HepG2 (cell line): ENCODE results near the gene SNX24. TPM values are rescaled to one million over a fixed set of nuclear protein-coding genes. Genes with fewer than 3 reads are reported as not detected.

Experiments
- HMG20A ChIP-seq: IDR thresholded peaks from 2 replicates; pipeline ENCODE4 v1.6.1; 2016; ENCODE audit warnings: borderline replicate concordance
- NR2F2 ChIP-seq: IDR thresholded peaks from 2 replicates; pipeline ENCODE4 v1.6.1; 2012; ENCODE audit warnings: low read depth, inconsistent platforms, borderline replicate concordance
- ZNF577 ChIP-seq: sonication (generic); formaldehyde crosslinking; IDR thresholded peaks from 2 replicates; pipeline ENCODE4 v1.4.0; 2020; ENCODE audit warnings: mild to moderate bottlenecking, low read depth, missing genetic modification reagents, borderline replicate concordance
- polyA plus RNA-seq, 8 experiments: library from polyadenylated mRNA; depleted of rRNA in 3 of 8; stranded (reverse) in 7 of 8; unstranded in 1 of 8; fragments of >200 nt; fragmentation: Illumina TruSeq in 4 of 8; extraction: Trizol in 4 of 8; gene quantifications; 2 replicates each; pipeline versions ENCODE4 v1.2.1 to v1.2.3, GENCODE V29; 2011 to 2016; ENCODE audit warnings: low read depth in 4 of 8, missing spikeins in 1 of 8, mixed read lengths in 1 of 8; ENCODE audit not compliant: insufficient read depth in 1 of 8
- total RNA-seq, 5 experiments: library from RNA; depleted of rRNA; stranded (reverse); fragments of >200 nt; fragmentation: Illumina TruSeq; extraction: Trizol; gene quantifications; 2 replicates each; pipeline ENCODE4 v1.2.3, GENCODE V29; 2016; ENCODE audit warnings: low read depth in 1 of 5
- TF ChIP-seq, protein P1 (sequence below): sonication (generic); formaldehyde crosslinking; IDR thresholded peaks from 2 replicates; pipeline ENCODE4 v1.9.0; 2021; ENCODE audit warnings: mild to moderate bottlenecking, missing genetic modification reagents
- TF ChIP-seq, protein P2 (sequence below): sonication (generic); formaldehyde crosslinking; IDR thresholded peaks from 2 replicates; pipeline ENCODE4 v1.5.1; 2020; ENCODE audit warnings: missing genetic modification reagents, mild to moderate bottlenecking, borderline replicate concordance

The SNX24 gene
- total and polyA plus RNA-seq, 2 of the 13 experiments (the other 11 are each of a cell fraction or from before 2014, with no cell fraction given) = 7.2 to 23.7 TPM

DNA sequence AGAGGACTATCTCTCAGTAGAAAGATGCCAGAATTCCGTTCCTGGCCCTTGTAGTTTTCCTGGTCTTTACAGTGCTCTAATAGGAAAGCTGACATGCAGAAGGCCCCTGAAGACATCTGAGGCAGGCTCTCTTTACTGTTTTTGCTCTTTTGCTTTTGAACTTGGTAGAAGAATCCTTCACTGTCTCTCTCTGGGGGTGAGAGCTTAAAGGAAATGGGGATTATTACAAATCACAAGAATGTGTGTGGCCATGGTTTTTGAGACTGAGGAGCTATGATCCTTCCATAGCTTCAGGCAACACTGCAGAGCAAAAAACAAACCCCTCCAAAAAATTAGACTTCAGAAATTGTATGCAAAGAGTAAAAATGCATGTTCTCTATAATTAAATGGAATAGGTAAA lies 102.0 kb downstream of the SNX24 start (continued):
- TF ChIP-seq, protein P1, sequence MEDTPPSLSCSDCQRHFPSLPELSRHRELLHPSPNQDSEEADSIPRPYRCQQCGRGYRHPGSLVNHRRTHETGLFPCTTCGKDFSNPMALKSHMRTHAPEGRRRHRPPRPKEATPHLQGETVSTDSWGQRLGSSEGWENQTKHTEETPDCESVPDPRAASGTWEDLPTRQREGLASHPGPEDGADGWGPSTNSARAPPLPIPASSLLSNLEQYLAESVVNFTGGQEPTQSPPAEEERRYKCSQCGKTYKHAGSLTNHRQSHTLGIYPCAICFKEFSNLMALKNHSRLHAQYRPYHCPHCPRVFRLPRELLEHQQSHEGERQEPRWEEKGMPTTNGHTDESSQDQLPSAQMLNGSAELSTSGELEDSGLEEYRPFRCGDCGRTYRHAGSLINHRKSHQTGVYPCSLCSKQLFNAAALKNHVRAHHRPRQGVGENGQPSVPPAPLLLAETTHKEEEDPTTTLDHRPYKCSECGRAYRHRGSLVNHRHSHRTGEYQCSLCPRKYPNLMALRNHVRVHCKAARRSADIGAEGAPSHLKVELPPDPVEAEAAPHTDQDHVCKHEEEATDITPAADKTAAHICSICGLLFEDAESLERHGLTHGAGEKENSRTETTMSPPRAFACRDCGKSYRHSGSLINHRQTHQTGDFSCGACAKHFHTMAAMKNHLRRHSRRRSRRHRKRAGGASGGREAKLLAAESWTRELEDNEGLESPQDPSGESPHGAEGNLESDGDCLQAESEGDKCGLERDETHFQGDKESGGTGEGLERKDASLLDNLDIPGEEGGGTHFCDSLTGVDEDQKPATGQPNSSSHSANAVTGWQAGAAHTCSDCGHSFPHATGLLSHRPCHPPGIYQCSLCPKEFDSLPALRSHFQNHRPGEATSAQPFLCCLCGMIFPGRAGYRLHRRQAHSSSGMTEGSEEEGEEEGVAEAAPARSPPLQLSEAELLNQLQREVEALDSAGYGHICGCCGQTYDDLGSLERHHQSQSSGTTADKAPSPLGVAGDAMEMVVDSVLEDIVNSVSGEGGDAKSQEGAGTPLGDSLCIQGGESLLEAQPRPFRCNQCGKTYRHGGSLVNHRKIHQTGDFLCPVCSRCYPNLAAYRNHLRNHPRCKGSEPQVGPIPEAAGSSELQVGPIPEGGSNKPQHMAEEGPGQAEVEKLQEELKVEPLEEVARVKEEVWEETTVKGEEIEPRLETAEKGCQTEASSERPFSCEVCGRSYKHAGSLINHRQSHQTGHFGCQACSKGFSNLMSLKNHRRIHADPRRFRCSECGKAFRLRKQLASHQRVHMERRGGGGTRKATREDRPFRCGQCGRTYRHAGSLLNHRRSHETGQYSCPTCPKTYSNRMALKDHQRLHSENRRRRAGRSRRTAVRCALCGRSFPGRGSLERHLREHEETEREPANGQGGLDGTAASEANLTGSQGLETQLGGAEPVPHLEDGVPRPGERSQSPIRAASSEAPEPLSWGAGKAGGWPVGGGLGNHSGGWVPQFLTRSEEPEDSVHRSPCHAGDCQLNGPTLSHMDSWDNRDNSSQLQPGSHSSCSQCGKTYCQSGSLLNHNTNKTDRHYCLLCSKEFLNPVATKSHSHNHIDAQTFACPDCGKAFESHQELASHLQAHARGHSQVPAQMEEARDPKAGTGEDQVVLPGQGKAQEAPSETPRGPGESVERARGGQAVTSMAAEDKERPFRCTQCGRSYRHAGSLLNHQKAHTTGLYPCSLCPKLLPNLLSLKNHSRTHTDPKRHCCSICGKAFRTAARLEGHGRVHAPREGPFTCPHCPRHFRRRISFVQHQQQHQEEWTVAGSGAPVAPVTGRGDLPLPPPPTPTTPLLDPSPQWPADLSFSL = no peak
- TF ChIP-seq NR2F2 = no peak
- TF ChIP-seq, protein P2, sequence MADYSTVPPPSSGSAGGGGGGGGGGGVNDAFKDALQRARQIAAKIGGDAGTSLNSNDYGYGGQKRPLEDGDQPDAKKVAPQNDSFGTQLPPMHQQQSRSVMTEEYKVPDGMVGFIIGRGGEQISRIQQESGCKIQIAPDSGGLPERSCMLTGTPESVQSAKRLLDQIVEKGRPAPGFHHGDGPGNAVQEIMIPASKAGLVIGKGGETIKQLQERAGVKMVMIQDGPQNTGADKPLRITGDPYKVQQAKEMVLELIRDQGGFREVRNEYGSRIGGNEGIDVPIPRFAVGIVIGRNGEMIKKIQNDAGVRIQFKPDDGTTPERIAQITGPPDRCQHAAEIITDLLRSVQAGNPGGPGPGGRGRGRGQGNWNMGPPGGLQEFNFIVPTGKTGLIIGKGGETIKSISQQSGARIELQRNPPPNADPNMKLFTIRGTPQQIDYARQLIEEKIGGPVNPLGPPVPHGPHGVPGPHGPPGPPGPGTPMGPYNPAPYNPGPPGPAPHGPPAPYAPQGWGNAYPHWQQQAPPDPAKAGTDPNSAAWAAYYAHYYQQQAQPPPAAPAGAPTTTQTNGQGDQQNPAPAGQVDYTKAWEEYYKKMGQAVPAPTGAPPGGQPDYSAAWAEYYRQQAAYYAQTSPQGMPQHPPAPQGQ (CRISPR knock-in tag) = no peak
- no peak for TF ChIP-seq ZNF577 (CRISPR knock-in tag)
- TF ChIP-seq HMG20A = no peak
- TF ChIP-seq, all 625 proteins: peak for 0
